Umbilical cord (tissue), 2 donors: ENCODE results near the gene LCP2. TPM values are rescaled to one million over a fixed set of nuclear protein-coding genes. Genes with fewer than 3 reads are reported as not detected.
A peak's percentile ranks its signal among the peaks of the same experiment; 100 is the strongest.

Source experiments
- DNase-seq: peaks from one replicate; pipeline ENCODE4 v3.0.0-alpha.2; 2015; ENCODE audit warnings: low spot score
- total RNA-seq: library from RNA; depleted of rRNA; stranded (reverse); fragments of >200 nt; gene quantifications from one replicate; pipeline ENCODE4 v1.2.3, GENCODE V29; 2014; ENCODE audit warnings: low replicate concordance; ENCODE audit not compliant: insufficient read depth

Gene LCP2
- total RNA-seq, 1 donor from 2014 or later, result 9.9 TPM

- no peak for DNase-seq
Observed at GRCh38 chr5:170217831-170218230, 79.7 kb downstream of the LCP2 start.

- peak; percentile 65 for DNase-seq
Observed at GRCh38 chr5:170216257-170216864, 81.2 kb downstream of the LCP2 start.

- no peak for DNase-seq
Observed at GRCh38 chr5:170211575-170212334, 85.8 kb downstream of the LCP2 start.

GRCh38 chr5:170206958-170207357, 90.6 kb downstream of the LCP2 start:
- no peak for DNase-seq

- DNase-seq, result no peak
Observed at GRCh38 chr5:170206216-170206615, 91.4 kb downstream of the LCP2 start.

GRCh38 chr5:170204202-170204601, 93.4 kb downstream of the LCP2 start:
- no peak for DNase-seq

GRCh38 chr5:170202117-170202516, 95.5 kb downstream of the LCP2 start:
- no peak for DNase-seq

GRCh38 chr5:170201311-170201710, 96.3 kb downstream of the LCP2 start:
- no peak for DNase-seq

- DNase-seq, result no peak
Observed at GRCh38 chr5:170200876-170201275, 96.7 kb downstream of the LCP2 start.

Other genes starting within 250 kb of the LCP2 start
- gene FOXI1, start 191.9 kb downstream of the LCP2 start, total RNA-seq, result 0.48 TPM
- gene C5orf58, start 64.8 kb downstream of the LCP2 start, total RNA-seq, result 1.7 TPM
- 12.8 TPM for gene KCNMB1, start 91.6 kb upstream of the LCP2 start, total RNA-seq
- gene KCNIP1, start 206.2 kb upstream of the LCP2 start, total RNA-seq, result 2.9 TPM